GM13977 (cell line): ENCODE results near the gene ATP2A3.

Experiments
- DNase-seq: peaks from one replicate; pipeline ENCODE4 v3.0.0; 2012; ENCODE audit warnings: low spot score
- CTCF ChIP-seq: IDR thresholded peaks from 2 replicates; pipeline ENCODE4 v1.5.1; 2012; ENCODE audit warnings: mild to moderate bottlenecking, control low read depth; ENCODE audit not compliant: insufficient read depth; ENCODE audit errors: extremely low read depth, missing control alignments
- in situ Hi-C: fragments of 300-500 bp; cut with MboI; formaldehyde crosslinking; loops from one replicate; pipeline ENCODE4 v1.12.0; 2022; ENCODE audit warnings: low sequenced_read_pairs, low pct_unique_long_range_greater_than_20kb, mixed read lengths, inconsistent platforms; ENCODE audit not compliant: unreplicated experiment

The ATP2A3 gene

GRCh38 chr17:3891626-3892094, 72.6 kb downstream of the ATP2A3 start:
- DNase-seq, result no peak
- in situ Hi-C loops, result no loop called here
- TF ChIP-seq CTCF, result no peak

GRCh38 chr17:3890878-3891219, 73.4 kb downstream of the ATP2A3 start:
- in situ Hi-C loops, result no loop called here
- no peak for TF ChIP-seq CTCF
- no peak for DNase-seq

GRCh38 chr17:3890082-3890877, 74.0 kb downstream of the ATP2A3 start:
- no peak for TF ChIP-seq CTCF
- no peak for DNase-seq
- in situ Hi-C loops, result no loop called here

- in situ Hi-C loops, result no loop called here
- DNase-seq, result no peak
- TF ChIP-seq CTCF, result no peak
Measured at GRCh38 chr17:3889325-3890012, 74.8 kb downstream of the ATP2A3 start.

GRCh38 chr17:3888343-3889171, 75.7 kb downstream of the ATP2A3 start:
- DNase-seq, result no peak
- TF ChIP-seq CTCF, result no peak
- in situ Hi-C loops, result no loop called here

GRCh38 chr17:3887804-3888203, 76.4 kb downstream of the ATP2A3 start:
- DNase-seq, result no peak
- TF ChIP-seq CTCF, result no peak
- in situ Hi-C loops, result no loop called here
